NT2/D1 (cell line): ENCODE measurements around the gene CNBD2.

Experiments used
- SUZ12 ChIP-seq: IDR thresholded peaks from 2 replicates; pipeline ENCODE4 v1.6.1; 2011; ENCODE audit not compliant: insufficient read length, insufficient read depth; ENCODE audit errors: extremely low read depth
- YY1 ChIP-seq: IDR thresholded peaks from 2 replicates; pipeline ENCODE4 v1.6.1; 2011; ENCODE audit not compliant: insufficient read length, insufficient read depth
- ZNF274 ChIP-seq: IDR thresholded peaks from 2 replicates; pipeline ENCODE4 v1.6.1; 2011; ENCODE audit warnings: mild to moderate bottlenecking, low read depth, low read length

DNA sequence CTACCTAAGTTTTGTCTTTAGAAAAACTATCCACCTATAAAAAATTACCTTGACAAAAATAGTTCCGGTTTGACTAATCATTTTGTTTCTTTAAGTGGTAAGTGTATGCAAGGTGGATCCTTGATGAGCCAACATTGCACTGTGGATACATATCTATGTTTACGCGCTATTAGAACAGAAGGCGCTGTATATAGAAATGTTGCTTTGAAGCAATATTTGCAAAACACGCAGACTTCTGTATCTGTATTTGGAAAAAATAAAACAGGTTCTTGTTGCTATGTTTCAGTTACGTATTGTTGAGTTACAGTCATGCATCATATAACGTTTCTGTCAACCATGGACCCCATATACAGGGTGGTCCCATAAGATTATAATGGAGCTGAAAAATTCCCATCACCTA lies 18.3 kb upstream of the CNBD2 start:
- TF ChIP-seq SUZ12 (no peak), YY1 (no peak), ZNF274 (no peak)
